Measurements from ENCODE around the gene CCL20. TPM values are rescaled to one million over a fixed set of nuclear protein-coding genes. Genes with fewer than 3 reads are reported as not detected.

CCL20 gene
- total and polyA plus RNA-seq, 2 of the 13 experiments (the other 11 are each of a cell fraction or from before 2014, with no cell fraction given), result 223 to 903 TPM

- TF ChIP-seq KLF16 (CRISPR knock-in tag; IDR thresholded peaks at IDR 0.05) (peak in 1 of 2 experiments; percentile 95; a peak in 2 of 4 replicates), ZC3H4 (CRISPR knock-in tag; IDR thresholded peaks at IDR 0.05; ENCODE audit: borderline replicate concordance) (no peak), SALL1 (CRISPR knock-in tag; IDR thresholded peaks at IDR 0.05) (peak; percentile 91), E2F2 (CRISPR knock-in tag; IDR thresholded peaks at IDR 0.05; ENCODE audit: borderline replicate concordance) (no peak), GATA4 (IDR thresholded peaks at IDR 0.05; ENCODE audit: borderline replicate concordance, low read depth) (peak; percentile 92; the same call in 1 of the 2 replicates), NCOA2 (CRISPR knock-in tag; IDR thresholded peaks at IDR 0.05) (peak; percentile 97), ZNF770 (CRISPR knock-in tag; IDR thresholded peaks at IDR 0.05) (no peak), SP140L (CRISPR knock-in tag; IDR thresholded peaks at IDR 0.05; ENCODE audit: borderline replicate concordance) (peak; percentile 71; the same call in 1 of the 2 replicates), MTF1 (CRISPR knock-in tag; IDR thresholded peaks at IDR 0.05) (no peak), GFI1 (CRISPR knock-in tag; IDR thresholded peaks at IDR 0.05; ENCODE audit: borderline replicate concordance) (peak; percentile 90), ZNF597 (CRISPR knock-in tag; IDR thresholded peaks at IDR 0.05) (no peak), ZNF275 (CRISPR knock-in tag; IDR thresholded peaks at IDR 0.05; ENCODE audit: borderline replicate concordance) (no peak; the same call in 1 of the 2 replicates), ZBTB34 (CRISPR knock-in tag; IDR thresholded peaks at IDR 0.05) (0 out of 2 replicates have a peak, but pooled peaks have one; percentile 47), ATF3 (CRISPR knock-in tag; IDR thresholded peaks at IDR 0.05) (peak; percentile 67), SOX5 (CRISPR knock-in tag; IDR thresholded peaks at IDR 0.05; ENCODE audit: borderline replicate concordance) (peak; percentile 91), HMG20A (CRISPR knock-in tag; IDR thresholded peaks at IDR 0.05; ENCODE audit: borderline replicate concordance) (peak; percentile 92; the same call in 1 of the 2 replicates), GPBP1L1 (CRISPR knock-in tag; IDR thresholded peaks at IDR 0.05) (no peak), ZBTB7A (CRISPR knock-in tag; IDR thresholded peaks at IDR 0.05) (0 out of 2 replicates have a peak, but pooled peaks have one; percentile 55)
Measured at GRCh38 chr2:227813562-227814353, at the start of gene CCL20 (continued).
